Thyroid gland (tissue), 4 donors: ENCODE measurements around the gene NALF2. TPM values are rescaled to one million over a fixed set of nuclear protein-coding genes. Genes with fewer than 3 reads are reported as not detected.
A peak's percentile ranks its signal among the peaks of the same experiment; 100 is the strongest.

Source experiments
- DNase-seq, 2 donors: peaks; one replicate each; pipeline ENCODE4 v3.0.0-alpha.2; 2019
- H3K27ac ChIP-seq, 3 donors: fragments of 200-600 bp; sonication (generic); 1 replicate in 2 of 3; 2 replicates in 1 of 3; pipeline ENCODE4 v1.5.1; 2016 to 2019; ENCODE audit warnings: mild to moderate bottlenecking in 1 of 3, moderate library complexity in 1 of 3
- H3K27me3 ChIP-seq: fragments of 200-600 bp; sonication (generic); one replicate; pipeline ENCODE4 v1.5.1; 2019
- H3K36me3 ChIP-seq, 2 donors: fragments of 200-600 bp; sonication (generic); one replicate each; pipeline ENCODE4 v1.5.1; 2016 to 2019
- H3K4me1 ChIP-seq, 2 donors: fragments of 200-600 bp; sonication (generic); one replicate each; pipeline ENCODE4 v1.5.1; 2017 to 2019
- H3K4me3 ChIP-seq, 3 donors: fragments of 200-600 bp; sonication (generic); replicated peaks in 1 of 3; 1 replicate in 2 of 3; 2 replicates in 1 of 3; pipeline ENCODE4 v1.5.1; 2016; ENCODE audit warnings: mild to moderate bottlenecking in 1 of 3
- H3K9me3 ChIP-seq: fragments of 200-600 bp; sonication (generic); one replicate; pipeline ENCODE4 v1.5.1; 2017
- POLR2A ChIP-seq, 2 donors: fragments of 450-650 bp; IDR thresholded peaks; one replicate each; pipeline ENCODE4 v1.6.1; 2017; ENCODE audit warnings: antibody characterized with exemption in 2 of 2, mild to moderate bottlenecking in 2 of 2, moderate library complexity in 1 of 2
- WGBS, 2 donors: methylation state at CpG; one replicate each; pipeline ENCODE4 v1.1.5; 2017; 5-methylcytosine and 5-hydroxymethylcytosine counted together
- intact Hi-C: fragments of 100-400 bp; cut with DNase I; formaldehyde crosslinking; loops from one replicate; pipeline ENCODE4 v1.15.1; 2023
- total RNA-seq, 4 donors: library from RNA; depleted of rRNA; stranded (reverse); fragments of >200 nt; gene quantifications; one replicate each; pipeline ENCODE4 v1.2.3, GENCODE V29; 2016
- TF ChIP-seq, protein P1 (sequence below), 6 experiments: fragments of 200-600 bp in 3 of 6; fragments of 450-650 bp in 3 of 6; sonication (generic) in 3 of 6; IDR thresholded peaks; one replicate each; pipeline ENCODE4 v1.5.1; 2016 to 2019; ENCODE audit warnings: antibody characterized with exemption in 6 of 6, mild to moderate bottlenecking in 2 of 6, inconsistent platforms in 1 of 6, moderate library complexity in 1 of 6

The NALF2 gene
- total RNA-seq, 4 donors from 2014 or later: 2.8 to 26.1 (median 19.5) TPM

GRCh38 chrX:69504626-69505612, 793 bp downstream of the NALF2 start:
- no CpG with 5 or more reads among the region's 146 CpGs for WGBS, 2 donors
- H3K9me3 ChIP-seq: no peaks in the 10 kb centered on the region
- intact Hi-C loops: no loop called here
- H3K4me1 ChIP-seq: peaks cover 0 to 2% of the 10 kb centered on the region in 2 donors
- peak overlapping the region in 2 of 3 donors; percentile 35 to 41 for H3K4me3 ChIP-seq
- H3K27ac ChIP-seq: peak overlapping the region in 2 of 3 donors; percentile 40 to 57
- no peaks in the 10 kb centered on the region for H3K27me3 ChIP-seq
- no peak for TF ChIP-seq POLR2A (IDR thresholded peaks at IDR 0.05)
- TF ChIP-seq, protein P1, sequence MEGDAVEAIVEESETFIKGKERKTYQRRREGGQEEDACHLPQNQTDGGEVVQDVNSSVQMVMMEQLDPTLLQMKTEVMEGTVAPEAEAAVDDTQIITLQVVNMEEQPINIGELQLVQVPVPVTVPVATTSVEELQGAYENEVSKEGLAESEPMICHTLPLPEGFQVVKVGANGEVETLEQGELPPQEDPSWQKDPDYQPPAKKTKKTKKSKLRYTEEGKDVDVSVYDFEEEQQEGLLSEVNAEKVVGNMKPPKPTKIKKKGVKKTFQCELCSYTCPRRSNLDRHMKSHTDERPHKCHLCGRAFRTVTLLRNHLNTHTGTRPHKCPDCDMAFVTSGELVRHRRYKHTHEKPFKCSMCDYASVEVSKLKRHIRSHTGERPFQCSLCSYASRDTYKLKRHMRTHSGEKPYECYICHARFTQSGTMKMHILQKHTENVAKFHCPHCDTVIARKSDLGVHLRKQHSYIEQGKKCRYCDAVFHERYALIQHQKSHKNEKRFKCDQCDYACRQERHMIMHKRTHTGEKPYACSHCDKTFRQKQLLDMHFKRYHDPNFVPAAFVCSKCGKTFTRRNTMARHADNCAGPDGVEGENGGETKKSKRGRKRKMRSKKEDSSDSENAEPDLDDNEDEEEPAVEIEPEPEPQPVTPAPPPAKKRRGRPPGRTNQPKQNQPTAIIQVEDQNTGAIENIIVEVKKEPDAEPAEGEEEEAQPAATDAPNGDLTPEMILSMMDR (IDR thresholded peaks at IDR 0.05): no peak
- peak in 1 of 2 donors; percentile 10 for DNase-seq
- H3K36me3 ChIP-seq: no peaks in the 10 kb centered on the region

DNA sequence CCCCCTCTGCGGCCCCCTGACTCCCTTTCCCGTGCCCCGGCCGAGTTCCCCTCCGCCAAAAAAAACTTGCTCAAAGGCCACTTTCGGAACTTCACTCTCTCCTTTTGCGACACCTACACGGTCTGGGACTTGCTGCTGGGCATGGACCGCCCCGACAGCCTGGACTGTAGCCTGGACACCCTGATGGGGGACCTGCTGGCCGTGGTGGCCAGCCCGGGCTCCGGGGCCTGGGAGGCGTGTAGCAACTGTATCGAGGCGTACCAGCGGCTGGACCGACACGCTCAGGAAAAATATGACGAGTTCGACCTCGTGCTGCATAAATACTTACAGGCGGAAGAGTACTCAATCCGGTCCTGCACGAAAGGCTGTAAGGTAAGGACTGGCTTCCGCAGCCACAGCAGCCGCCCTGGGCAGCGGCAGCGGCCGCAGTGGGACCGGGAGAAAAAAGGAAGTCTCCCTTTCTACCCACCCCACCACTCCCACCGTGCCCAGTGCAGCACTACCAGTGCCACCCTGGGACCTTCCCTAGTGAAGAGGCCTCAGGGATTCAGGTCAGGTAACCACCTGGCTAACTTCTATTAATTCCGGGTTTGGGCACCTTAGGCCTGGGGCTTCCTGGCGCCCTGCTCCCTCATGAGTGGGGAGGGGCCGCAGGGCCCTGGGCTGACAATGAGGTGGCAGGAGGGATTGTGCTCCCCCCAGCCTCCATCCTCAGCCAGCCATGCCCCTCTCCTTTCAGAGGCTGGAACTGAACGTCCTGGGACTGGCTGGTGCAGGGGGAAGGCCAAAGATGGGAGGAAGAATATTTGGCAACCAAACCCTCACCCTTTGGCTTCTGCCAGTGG, 1.9 kb downstream of the NALF2 start:
- WGBS, 2 donors: 0 to 13% methylated on average over 12 to 14 of the region's 36 CpGs
- intact Hi-C loops: no loop called here
- Histone ChIP-seq H3K36me3 (no peaks in the 10 kb centered on the region), H3K27me3 (no peaks in the 10 kb centered on the region), H3K9me3 (no peaks in the 10 kb centered on the region), H3K4me3 (peak overlapping the region in 1 of 3 donors; percentile 30), H3K27ac (no peak overlapping the region), H3K4me1 (peaks cover 0 to 8% of the 10 kb centered on the region in 2 donors)
- TF ChIP-seq POLR2A (IDR thresholded peaks at IDR 0.05): no peak
- TF ChIP-seq, protein P1 (IDR thresholded peaks at IDR 0.05): no peak
- DNase-seq: peak in 1 of 2 donors; percentile 22

GRCh38 chrX:69506617-69507499, 2.7 kb downstream of the NALF2 start:
- H3K36me3 ChIP-seq: no peaks in the 10 kb centered on the region
- peaks cover 0 to 8% of the 10 kb centered on the region in 2 donors for H3K4me1 ChIP-seq
- peak in 1 of 2 donors; percentile 19 for DNase-seq
- no peaks in the 10 kb centered on the region for H3K9me3 ChIP-seq
- H3K4me3 ChIP-seq: no peak overlapping the region
- WGBS, 2 donors: 53 to 59% methylated on average over 8 to 10 of the region's 15 CpGs
- TF ChIP-seq, protein P1 (IDR thresholded peaks at IDR 0.05): no peak
- no peak for TF ChIP-seq POLR2A (IDR thresholded peaks at IDR 0.05)
- H3K27ac ChIP-seq: no peak overlapping the region
- intact Hi-C loops: no loop called here
- H3K27me3 ChIP-seq: no peaks in the 10 kb centered on the region

DNA sequence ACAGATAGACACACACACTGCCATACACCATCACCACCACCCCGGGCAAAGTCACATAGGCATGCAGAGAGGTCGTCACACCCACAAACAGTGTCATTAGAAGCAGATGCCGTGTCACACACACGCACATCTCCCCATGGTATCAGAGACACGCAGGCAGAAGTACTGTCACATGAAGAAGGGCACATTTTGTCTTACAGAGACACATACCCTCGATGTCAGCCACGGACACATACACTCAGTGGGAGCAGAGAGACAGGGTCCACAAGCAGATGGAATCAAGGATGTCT, 3.3 kb downstream of the NALF2 start:
- peaks cover 0 to 8% of the 10 kb centered on the region in 2 donors for H3K4me1 ChIP-seq
- H3K9me3 ChIP-seq: no peaks in the 10 kb centered on the region
- H3K27ac ChIP-seq: no peak overlapping the region
- intact Hi-C loops: no loop called here
- H3K27me3 ChIP-seq: no peaks in the 10 kb centered on the region
- H3K36me3 ChIP-seq: no peaks in the 10 kb centered on the region
- WGBS, 2 donors: 81 to 83% methylated on average over 7 of the region's 7 CpGs
- TF ChIP-seq POLR2A (IDR thresholded peaks at IDR 0.05): no peak
- TF ChIP-seq, protein P1 (IDR thresholded peaks at IDR 0.05): no peak
- DNase-seq: no peak
- H3K4me3 ChIP-seq: no peak overlapping the region
